Transverse colon (tissue), 4 donors: ENCODE measurements around the gene CYSRT1.

Source experiments
- POLR2A ChIP-seq: fragments of 450-650 bp; IDR thresholded peaks from one replicate; pipeline ENCODE4 v1.6.1; 2016; ENCODE audit warnings: antibody characterized with exemption, mild to moderate bottlenecking, moderate library complexity
- POLR2AphosphoS5 ChIP-seq, 3 donors: sonication (generic); formaldehyde crosslinking; IDR thresholded peaks; one replicate each; pipeline ENCODE4 v1.6.1; 2016; ENCODE audit warnings: antibody characterized with exemption in 3 of 3
- TF ChIP-seq, protein P1 (sequence below), 5 experiments: fragments of 200-600 bp in 3 of 5; fragments of 450-650 bp in 2 of 5; sonication (generic) in 3 of 5; IDR thresholded peaks; 1 replicate in 2 of 5; 2 replicates in 3 of 5; pipeline ENCODE4 v1.5.1; 2016 to 2017; ENCODE audit warnings: antibody characterized with exemption in 5 of 5, inconsistent platforms in 3 of 5, mild to moderate bottlenecking in 2 of 5, moderate library complexity in 1 of 5

DNA sequence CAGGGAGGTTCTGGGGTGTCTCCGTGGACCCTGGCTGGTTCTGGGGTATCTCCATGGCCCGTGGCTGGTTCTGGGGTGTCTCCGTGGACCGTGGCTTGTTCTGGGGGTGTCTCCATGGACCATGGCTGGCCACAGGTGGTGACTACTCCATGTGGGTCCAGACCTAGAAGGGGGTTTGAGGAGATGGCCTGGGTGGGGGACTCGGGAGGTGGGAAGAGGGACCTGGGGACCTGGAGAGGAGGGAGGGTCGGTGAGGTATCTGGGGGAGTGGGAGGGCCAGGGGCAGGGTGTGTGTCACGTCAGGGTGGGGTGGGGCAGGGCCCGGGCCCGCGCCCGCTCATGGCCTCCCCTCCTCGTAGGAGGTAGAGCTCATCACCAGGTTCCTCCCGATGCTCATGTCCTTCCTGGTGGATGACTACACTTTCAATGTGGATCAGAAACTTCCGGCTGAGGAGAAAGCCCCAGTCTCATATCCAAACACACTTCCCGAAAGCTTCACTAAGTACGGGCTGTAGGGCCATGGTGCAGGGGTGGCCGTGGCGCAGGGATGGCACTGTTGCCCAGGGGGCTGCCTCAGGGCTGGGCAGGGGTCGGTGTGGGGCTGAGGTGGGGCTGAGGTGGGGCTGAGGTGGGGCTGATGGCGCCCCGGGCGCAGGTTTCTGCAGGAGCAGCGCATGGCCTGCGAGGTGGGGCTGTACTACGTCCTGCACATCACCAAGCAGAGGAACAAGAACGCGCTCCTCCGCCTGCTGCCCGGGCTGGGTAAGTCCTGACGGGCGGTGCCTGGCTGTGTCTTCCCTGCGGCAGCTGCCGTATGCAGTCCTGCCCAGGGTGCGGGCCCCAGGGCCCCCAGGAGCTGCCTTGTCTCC lies 41.8 kb downstream of the CYSRT1 start:
- TF ChIP-seq, protein P1, sequence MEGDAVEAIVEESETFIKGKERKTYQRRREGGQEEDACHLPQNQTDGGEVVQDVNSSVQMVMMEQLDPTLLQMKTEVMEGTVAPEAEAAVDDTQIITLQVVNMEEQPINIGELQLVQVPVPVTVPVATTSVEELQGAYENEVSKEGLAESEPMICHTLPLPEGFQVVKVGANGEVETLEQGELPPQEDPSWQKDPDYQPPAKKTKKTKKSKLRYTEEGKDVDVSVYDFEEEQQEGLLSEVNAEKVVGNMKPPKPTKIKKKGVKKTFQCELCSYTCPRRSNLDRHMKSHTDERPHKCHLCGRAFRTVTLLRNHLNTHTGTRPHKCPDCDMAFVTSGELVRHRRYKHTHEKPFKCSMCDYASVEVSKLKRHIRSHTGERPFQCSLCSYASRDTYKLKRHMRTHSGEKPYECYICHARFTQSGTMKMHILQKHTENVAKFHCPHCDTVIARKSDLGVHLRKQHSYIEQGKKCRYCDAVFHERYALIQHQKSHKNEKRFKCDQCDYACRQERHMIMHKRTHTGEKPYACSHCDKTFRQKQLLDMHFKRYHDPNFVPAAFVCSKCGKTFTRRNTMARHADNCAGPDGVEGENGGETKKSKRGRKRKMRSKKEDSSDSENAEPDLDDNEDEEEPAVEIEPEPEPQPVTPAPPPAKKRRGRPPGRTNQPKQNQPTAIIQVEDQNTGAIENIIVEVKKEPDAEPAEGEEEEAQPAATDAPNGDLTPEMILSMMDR (IDR thresholded peaks at IDR 0.05) = no peak
- TF ChIP-seq POLR2AphosphoS5 (IDR thresholded peaks at IDR 0.05) (no peak), POLR2A (no peak)
